RCC 7860 (cell line): ENCODE measurements around the gene SYCP3.
A peak's percentile ranks its signal among the peaks of the same experiment; 100 is the strongest.

Source experiments
- DNase-seq: peaks from one replicate; pipeline ENCODE4 v3.0.0-alpha.2; 2015; ENCODE audit warnings: low spot score
- FAIRE-seq: peaks from 2 replicates; lab custom pipeline; 2012; peaks lifted over from hg19 to GRCh38; lab: Jason Lieb, UNC

SYCP3 gene

DNA sequence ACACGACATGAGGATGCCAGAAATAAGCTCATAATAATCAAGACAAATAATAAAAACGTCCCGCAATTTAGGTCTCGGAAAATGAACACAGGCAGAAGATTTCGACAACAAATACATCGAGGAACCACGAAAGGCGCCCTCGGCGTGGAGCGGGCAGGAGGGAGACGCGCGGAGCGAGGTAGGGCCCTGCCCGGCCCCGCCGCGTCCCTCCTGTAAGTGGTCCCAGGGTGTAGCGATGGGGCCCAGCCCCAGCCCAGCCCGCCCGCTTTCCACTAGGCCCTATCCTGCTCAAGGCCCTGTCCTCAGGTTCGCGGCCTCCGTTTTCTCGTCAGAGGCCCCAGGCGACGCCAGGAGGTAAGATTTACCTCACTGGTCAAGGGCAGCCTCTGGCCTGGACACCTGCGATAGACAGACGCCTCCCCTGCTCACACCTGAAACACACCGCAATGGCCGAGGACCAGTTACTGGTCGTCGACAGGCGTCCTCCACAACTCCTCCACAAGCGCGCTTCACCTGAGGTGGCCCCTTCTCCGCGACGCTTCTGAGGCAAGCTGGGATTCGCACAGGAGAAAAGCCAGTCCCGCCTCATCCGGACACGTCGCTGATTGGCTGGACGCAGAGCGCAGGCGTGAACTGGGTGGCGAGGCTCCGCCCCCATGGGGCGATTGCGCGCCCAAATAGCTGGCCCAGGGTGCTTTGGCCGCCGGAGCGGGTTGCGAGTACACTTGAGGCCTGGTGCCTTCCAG is at the start of gene SYCP3:
Gene SYCP3, minus strand, starts transcription at position 543 of the 746 bp plus-strand sequence. CDS start 1,527 bp downstream, outside the sequence.
- FAIRE-seq (no peak), DNase-seq (no peak)

DNA sequence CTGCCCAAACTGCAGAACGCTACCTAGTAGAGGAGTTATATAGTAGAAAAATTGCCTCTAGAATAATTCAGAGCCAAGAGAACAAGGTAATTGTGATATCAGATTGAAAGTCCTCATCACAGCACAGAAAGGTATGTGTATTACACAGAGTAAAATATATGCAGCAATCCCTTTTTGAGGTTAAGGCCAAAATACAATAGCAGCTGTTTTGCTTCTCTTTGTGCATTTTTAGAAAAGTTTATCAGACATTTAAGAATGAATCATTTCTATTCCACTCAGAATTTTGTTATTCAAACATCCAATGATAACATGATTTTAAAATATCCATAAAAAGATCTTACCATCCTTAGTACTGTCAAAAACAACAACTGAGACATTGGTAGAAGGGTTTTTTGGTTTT is 46.4 kb upstream of the SYCP3 start:
- FAIRE-seq: no peak

DNA sequence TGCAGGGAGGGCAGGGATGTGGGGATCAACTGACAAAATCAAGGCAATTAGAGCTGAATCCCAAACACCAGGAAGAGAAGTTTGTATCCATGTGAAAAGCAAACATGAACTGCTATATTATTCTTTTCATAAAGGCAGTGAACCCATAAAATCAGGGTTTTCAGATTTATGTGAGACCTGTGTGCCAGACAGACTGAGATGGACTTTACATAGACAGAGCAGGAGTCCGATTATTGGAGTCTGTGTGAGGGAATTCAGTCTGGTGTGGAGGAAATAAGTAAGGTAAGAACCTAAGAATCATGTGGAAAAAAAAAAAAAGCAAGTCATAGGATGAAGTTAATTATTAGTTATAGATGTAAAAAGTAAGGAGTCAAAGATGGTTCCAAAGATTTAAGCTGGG is 45.1 kb upstream of the SYCP3 start:
- FAIRE-seq (no peak), DNase-seq (no peak)

More for the DNA sequence above, 46.4 kb upstream of the SYCP3 start:
- no peak for DNase-seq

DNA sequence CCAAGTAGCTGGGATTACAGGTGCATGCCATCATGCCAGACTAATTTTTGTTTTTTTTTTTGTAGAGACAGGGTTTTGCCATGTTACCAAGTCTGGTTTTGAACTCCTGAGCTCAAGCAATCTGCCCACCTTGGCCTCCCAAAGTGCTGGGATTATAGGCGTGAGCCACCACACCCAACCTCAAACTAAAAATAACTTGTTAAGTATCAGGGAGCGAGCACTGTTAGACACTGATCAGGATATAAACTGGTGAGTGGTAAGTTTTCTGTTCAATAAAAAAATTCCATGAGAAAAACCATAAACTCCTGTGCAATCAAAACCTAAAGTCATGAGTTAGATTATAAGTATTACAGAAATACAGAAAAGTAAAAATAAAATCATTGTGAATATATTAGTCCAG is 44.6 kb upstream of the SYCP3 start:
- DNase-seq (no peak), FAIRE-seq (no peak)

DNA sequence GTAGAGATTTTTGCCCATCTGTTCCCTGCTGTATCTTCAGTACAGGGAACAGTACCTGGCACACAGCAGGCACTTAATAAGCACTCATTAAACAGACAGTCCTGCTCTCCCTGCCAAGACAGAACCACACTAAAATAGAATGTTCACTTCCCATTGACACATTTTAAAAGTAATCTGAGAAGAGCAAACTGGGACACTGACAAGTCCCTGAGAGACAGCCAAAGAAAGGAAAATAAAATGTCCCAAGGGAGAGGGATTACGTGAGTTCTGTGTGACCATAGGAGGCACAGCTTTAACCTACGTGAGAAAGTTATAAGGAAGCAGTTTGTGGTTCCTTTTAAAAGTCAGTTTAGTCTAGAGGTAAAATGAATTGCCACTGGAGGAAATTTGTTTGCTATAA is 43.9 kb upstream of the SYCP3 start:
- FAIRE-seq: no peak

DNA sequence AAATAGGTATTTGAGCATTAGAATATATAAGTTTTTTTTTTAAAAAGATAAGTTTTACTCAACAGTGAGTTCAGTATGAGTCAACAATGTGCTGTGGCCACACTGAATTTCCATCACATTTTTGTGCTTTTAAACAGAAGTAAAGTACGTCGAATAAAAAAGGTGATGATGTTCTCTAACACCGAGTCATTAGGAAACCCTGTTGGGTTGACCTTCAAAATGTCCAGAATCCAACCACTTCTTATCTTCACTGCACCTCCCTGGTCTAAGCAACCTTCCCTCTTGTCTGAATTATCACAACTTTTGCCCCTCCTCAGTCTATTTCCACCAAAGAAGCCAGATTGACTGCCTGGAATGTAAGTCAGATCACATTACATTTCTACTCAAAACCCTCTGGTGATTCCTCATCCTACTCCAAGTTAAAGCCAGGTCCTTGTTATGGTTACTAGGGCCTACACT is 43.0 kb upstream of the SYCP3 start:
- DNase-seq: no peak
- FAIRE-seq: no peak

More for the DNA sequence above, 43.9 kb upstream of the SYCP3 start:
- DNase-seq: no peak

DNA sequence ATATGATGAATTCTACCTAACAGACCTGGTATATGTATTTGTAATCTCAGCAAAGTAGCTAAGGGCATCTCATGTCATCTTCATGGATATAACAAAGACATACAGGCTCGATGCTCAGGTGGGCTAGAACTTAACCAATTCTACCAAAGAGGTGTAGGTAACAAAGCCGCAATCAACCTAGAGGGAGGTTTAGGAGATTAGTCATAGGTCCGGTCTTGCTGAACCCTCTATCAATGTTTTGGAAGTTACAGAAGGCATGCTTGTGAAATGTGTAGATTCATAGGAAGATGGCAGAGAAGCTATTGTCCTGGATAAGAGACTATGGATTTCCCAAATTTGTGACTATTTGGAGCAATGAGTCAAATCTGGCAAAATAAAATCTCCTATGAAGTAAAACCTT is 42.6 kb upstream of the SYCP3 start:
- FAIRE-seq (no peak), DNase-seq (no peak)

DNA sequence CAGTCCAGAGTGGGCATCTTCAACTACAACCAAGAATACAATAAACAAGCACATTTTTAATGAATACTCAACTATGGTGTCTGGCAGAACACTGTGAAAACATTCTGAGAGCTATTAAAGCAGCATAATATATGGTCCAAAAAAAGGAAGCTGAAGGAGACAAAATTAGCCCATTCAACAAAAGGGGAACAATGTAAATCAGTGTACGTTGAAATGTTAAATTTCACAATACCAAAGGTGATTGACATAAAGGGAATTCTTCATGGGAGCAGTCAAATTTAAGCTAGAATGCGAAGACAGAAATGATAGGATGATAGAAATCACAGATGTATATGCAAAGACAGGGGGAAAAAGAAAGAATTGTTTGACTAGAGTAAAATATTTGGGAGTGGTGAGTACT is 41.3 kb upstream of the SYCP3 start:
- DNase-seq (no peak), FAIRE-seq (no peak)

DNA sequence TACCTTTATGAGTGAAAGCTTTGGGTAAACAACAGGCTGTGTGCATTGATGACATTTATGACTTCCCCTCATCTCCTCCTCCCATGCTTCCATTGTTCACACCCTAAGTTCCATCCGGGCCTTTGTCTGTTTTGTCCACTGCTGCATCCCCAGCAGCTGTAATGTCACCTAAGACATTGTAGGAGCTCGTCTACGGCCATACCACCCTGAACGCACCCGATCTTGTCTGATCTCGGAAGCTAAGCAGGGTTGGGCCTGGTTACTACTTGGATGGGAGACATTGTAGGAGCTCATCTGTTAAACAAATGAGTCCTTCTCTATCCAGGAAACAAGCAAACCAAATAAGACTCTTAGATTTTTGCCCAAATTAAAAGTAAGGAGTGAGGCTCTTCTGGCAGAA is 40.4 kb upstream of the SYCP3 start:
- DNase-seq (no peak), FAIRE-seq (no peak)

DNA sequence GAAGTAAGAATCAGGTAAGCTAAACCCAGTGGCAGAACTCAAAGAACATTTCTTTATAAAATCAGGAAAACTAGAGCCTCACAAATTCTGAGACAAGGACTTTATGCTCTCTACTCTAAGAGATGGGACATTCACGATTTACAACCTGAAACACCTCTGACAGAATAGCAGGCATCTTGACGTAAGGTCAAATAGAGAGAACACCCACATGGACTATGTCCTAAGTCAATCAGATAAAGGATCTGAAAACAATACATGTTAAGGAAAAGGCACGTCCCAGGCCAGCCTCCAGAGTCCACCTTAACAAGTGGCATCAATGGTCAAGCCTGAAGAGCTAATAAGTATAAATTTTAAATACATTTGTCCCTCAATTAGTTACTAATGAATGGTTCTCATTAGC is 39.9 kb upstream of the SYCP3 start:
- DNase-seq: no peak
- FAIRE-seq: no peak

DNA sequence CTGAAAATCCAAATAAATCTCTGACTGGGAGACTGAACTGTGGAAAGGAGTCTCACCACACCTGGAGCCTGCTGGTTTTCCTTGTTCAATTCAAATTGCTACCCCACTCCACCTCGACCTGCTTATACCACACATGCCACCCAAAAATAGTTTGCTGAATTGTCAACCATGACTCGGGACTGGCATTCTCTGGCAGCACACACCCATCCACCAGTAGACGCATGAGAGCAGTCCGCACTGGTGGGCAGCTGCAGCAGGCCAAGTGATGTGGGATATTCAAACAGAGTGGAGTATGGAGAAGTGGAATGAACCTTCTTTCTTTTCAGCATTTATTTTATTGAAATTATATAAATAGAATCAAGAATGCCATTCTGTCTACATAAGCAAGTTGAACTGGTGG is 38.7 kb upstream of the SYCP3 start:
- DNase-seq (no peak), FAIRE-seq (no peak)

DNA sequence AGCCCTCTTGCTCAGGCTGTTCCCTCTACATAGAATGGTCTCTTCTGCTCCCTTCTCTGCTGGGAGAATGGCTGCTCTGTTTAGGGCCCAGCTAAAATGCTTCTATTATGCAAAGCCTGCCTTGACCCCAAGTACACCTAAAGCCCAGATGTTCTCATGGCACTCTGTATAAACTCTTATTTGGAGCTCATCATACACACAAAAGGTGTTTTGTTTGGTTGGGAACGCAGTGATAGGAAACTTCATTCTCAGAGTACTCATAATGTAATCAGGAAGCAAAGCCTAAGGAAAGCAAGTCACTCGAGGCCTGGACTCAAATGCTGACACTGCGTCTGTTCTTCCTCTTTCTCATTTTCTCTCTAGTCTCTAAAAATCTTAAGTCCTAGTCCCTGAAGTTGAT is 38.2 kb upstream of the SYCP3 start:
- DNase-seq (no peak), FAIRE-seq (no peak)

DNA sequence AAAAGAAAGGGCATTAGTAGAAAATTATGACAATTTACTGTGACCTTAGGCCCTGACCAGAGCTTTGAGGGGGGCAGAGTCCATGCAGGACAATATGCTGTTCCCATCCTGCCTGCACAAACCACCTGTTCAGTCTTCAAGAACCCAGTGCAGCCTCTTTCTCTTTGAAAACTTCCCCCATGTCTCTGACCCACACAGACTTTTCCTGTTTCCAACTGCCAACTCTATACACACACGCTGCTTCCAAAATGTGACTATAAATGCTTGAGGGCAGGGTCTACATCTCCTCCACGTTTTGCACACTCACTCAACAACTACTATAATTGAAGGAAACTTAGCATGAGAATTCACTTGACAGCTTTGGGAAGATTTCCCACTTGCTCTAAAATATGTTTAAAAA is 36.6 kb upstream of the SYCP3 start:
- FAIRE-seq (no peak), DNase-seq (no peak)

DNA sequence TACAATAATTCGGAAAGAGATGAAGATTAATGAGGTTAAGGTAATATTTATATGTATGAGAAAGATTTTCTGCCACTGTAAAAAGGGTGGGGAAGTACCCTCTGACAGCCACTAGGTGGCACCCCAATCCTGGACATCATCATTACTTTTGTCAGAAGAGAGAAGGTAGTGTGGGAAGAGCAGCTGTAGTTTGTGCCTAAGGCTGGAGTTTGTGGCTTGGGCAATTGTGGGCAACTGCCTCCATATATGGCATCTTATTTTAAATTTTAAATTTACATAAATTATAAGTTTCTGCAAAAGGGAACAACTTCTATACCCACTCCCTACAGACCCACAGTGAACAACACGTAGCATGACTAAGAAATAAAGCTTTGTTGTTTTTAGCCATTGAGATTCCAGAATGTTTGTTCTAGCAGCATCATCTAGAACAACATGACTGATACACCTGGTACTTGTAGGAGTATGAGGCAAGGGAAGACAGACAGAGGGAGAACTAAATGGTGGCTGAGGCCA is 34.4 kb upstream of the SYCP3 start:
- peak; percentile 47 for DNase-seq
- peak; percentile 79 for FAIRE-seq

DNA sequence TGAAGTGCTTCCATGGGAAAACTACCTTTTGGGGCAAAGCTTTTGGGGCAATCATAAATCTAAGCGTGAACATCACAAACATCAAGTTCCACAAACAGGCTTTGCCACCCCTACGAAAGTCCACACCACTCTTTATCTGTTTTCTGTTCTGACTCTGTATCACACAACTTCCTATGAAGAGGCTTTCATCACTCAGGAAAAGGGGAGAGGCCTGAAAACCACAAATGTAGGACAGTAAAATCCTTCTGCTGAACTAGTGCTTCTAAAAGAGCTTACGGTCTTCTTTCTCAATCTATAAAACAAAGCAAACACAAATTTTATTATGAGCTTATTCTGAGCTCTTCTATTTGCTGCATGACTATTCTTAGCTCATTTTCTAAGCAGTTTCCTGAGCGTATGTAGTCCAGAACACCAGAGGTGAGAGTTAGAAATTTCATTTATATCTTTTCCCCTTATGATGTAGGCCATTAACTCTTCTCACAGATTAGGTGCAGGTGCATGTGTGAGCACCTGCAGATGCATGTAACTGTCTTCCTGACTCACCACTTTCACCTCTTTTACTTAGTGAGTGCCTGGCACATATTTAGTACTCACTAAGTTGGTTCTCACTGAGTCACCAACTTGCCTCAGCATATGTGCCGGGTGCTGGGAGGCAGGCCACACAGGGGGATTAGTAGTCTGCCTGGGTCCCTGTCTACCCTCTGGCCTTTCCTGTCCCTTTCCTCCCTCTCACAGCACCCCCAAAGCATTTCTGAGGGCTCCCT is 32.9 kb upstream of the SYCP3 start:
- DNase-seq (no peak), FAIRE-seq (no peak)

DNA sequence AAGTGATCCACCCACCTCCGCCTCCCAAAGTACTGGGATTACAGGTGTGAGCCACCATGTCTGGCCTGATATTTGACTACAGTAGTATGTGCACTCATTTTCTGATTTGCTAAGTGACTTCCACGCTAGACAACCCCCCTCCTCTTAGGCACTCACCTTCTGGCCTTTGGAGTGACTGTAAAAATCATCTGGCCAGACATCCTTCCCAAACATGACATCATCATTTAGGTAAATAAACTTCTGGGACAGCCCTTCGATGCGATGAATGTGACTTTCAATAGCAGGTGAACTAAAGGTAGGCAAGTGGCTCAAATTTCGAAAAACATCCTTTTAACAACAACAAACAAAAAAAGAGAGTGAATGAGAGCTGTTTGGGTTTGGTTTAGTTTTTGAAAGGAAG is 30.6 kb upstream of the SYCP3 start:
- FAIRE-seq (no peak), DNase-seq (no peak)

DNA sequence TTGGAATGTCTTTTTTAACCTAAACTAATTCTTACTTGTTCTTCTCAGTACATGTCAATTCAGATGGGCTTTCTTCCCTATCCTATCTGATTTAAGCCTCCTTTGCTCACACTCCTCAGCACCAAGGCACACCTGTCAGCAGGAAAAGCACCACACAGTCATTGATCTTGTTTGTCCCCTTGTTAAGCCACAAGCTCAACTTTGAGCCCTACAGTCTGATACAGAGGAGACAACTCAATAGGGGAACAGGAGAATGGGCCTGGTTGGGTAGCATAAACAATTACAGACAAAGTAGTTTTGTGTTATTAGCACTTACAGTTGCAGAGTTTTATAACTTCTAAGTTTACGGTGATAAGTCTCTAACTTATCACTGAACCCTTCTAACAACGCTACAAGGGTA is 29.5 kb upstream of the SYCP3 start:
- DNase-seq (no peak), FAIRE-seq (no peak)

DNA sequence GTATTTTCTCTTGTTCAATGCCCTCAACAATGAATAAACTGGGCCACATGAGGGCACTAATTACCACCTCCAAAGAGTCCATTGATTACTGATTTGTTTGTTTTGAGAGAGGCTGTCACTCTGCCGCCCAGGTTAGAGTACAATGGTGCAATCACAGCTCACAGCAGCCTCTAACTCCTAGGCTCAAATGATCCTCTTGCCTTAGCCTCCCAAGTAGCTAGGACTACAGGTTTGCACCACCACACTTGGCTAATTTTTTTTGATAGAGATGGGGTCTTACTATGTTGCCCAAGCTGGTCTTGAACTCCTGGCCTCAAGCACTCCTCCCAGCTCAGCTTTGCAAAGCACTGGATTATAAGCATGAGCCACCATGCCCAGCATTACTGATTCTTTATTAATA is 28.3 kb upstream of the SYCP3 start:
- DNase-seq (no peak), FAIRE-seq (no peak)

DNA sequence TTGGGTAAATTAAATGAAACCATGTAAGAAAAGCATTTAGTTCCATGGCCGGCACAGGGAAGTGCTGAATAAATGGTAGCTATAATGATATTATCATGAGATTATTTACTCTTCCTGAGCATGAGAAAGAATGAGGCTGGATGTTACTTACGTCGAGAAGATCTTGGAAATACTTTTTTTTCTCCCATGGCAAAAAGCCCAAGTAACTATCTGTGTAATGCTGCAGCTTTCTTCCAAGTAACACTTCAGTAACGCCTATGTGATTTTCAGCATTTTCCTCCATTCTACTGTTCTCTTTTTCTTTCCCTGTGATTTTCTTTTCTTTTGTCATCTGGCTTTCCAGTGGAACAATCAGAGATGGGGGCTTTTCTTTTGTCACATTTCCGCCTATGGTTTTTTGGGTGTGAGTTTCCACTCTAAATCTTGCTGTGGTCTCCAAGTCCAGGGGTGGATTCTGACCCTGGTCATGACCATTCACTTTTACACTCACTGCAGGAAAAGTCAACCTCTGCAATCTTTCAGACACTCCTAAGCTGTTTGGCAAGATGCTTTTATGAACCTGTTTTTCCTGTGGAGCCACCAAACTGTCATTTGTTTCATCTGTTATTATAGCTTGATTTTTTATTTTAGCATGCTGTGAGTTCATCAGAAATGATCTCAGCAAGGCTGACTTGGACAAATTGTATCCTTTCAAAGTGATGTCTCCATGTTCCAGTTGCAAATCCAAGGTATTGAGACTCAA is 25.0 kb upstream of the SYCP3 start:
- FAIRE-seq: no peak
- DNase-seq: no peak

DNA sequence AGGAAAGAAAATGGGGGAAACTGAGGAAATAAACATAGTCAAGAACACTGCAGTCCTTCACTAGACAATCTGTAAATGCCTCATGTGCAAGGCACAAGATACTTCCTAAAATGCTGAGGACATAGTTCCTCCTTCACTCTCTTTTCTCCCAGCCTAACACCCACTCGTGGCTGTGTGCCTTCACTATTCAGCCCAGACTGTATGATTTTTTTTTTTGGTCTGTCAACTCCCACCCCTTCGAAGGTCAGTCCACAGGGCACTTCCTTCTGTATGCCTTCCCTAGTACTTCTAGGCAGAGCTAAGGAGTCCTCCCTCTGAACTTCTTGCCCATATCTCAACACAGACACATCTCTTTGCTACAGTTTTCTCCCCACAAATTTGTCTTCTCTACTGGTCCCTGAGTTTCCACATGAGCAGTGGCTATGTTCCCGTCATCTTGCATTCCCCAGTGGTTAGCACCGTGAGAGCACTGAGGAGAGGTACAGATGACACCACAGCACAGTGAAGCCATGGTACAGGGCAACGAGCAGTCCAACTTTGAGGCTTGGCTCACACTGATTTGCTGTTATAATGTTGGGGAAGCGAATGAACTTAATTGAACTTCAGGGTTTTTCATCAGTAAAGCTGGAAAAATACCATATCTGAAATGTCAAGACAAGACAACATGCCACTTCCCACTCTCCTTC is 24.1 kb upstream of the SYCP3 start:
- DNase-seq (no peak), FAIRE-seq (no peak)

DNA sequence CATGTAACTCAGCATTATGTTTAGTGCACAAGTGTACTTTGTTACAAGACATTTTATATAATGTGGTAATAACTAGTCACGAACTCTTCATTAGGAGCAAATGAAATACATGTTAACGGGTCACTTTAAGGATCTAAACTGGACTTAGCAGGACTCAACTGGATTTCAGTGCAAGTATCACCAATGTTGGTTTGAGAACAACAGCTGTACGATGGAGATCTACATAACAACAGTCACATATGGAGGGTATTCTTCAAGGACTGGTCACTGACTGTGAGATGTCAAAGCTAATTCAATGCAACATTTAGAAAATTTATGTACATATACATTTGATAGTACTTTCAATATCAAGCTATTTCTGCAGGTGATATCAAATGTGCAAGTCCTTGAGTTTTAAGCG is 22.5 kb upstream of the SYCP3 start:
- FAIRE-seq: no peak

More for the DNA sequence above, 22.5 kb upstream of the SYCP3 start:
- no peak for DNase-seq
